CD4-positive, alpha-beta memory T cell (primary cell): ENCODE data around the gene MAP2K1. TPM values are rescaled to one million over a fixed set of nuclear protein-coding genes. Genes with fewer than 3 reads are reported as not detected.
A peak's percentile ranks its signal among the peaks of the same experiment; 100 is the strongest.

Experiments used
- CTCF ChIA-PET: fragments of 350-600 bp; sonication (Branson Sonifier 250); formaldehyde crosslinking; loops from one replicate; lab custom pipeline; 2021; ENCODE audit warnings: inconsistent platforms; ENCODE audit not compliant: partially characterized antibody; lab: Charles Lee
- POLR2A ChIA-PET: fragments of 350-600 bp; sonication (Branson Sonifier 250); formaldehyde crosslinking; loops from one replicate; lab custom pipeline; 2021; ENCODE audit not compliant: partially characterized antibody; lab: Charles Lee
- DNase-seq, 5 donors: peaks; one replicate each; pipeline versions ENCODE4 v3.0.0 to v3.0.0-alpha.2; 2020 to 2022; ENCODE audit warnings: mixed read lengths in 1 of 5
- H3K27ac ChIP-seq: one replicate; pipeline ENCODE4 v1.7.0; 2013; ENCODE audit warnings: low read depth, low read length
- H3K27me3 ChIP-seq: 2 replicates; pipeline ENCODE4 v1.7.0; 2013; ENCODE audit warnings: mild to moderate bottlenecking, low read length, moderate library complexity; ENCODE audit not compliant: insufficient read depth
- H3K36me3 ChIP-seq: 2 replicates; pipeline ENCODE4 v1.7.0; 2013; ENCODE audit warnings: mild to moderate bottlenecking, low read length, moderate library complexity; ENCODE audit not compliant: insufficient read depth
- H3K4me1 ChIP-seq: 2 replicates; pipeline ENCODE4 v1.7.0; 2013; ENCODE audit warnings: mild to moderate bottlenecking, low read length, moderate library complexity; ENCODE audit not compliant: insufficient read depth
- H3K4me3 ChIP-seq, 2 donors: one replicate each; pipeline ENCODE4 v1.7.0; 2013; ENCODE audit warnings: low read length in 2 of 2, mild to moderate bottlenecking in 1 of 2
- H3K9me3 ChIP-seq, 2 donors: one replicate each; pipeline ENCODE4 v1.7.0; 2013; ENCODE audit warnings: low read length in 2 of 2, control low read depth in 1 of 2; ENCODE audit not compliant: control insufficient read depth in 1 of 2
- H3K27ac Mint-ChIP-seq, 7 donors: one replicate each; pipeline ENCODE4 v1.8.0; 2020 to 2021; ENCODE audit warnings: mixed read lengths in 7 of 7, mild to moderate bottlenecking in 6 of 7, inconsistent platforms in 3 of 7, moderate library complexity in 3 of 7
- H3K27me3 Mint-ChIP-seq, 2 donors: one replicate each; pipeline ENCODE4 v1.8.0; 2020 to 2021; ENCODE audit warnings: mixed read lengths in 2 of 2
- H3K36me3 Mint-ChIP-seq, 2 donors: one replicate each; pipeline ENCODE4 v1.8.0; 2020 to 2021; ENCODE audit warnings: mixed read lengths in 2 of 2, inconsistent platforms in 1 of 2, mild to moderate bottlenecking in 1 of 2
- H3K4me1 Mint-ChIP-seq, 4 donors: one replicate each; pipeline ENCODE4 v1.8.0; 2020 to 2021; ENCODE audit warnings: mixed read lengths in 4 of 4, mild to moderate bottlenecking in 1 of 4
- H3K4me3 Mint-ChIP-seq, 8 donors: one replicate each; pipeline ENCODE4 v1.8.0; 2020 to 2021; ENCODE audit warnings: mixed read lengths in 8 of 8, mild to moderate bottlenecking in 7 of 8, moderate library complexity in 6 of 8, inconsistent platforms in 3 of 8
- H3K9me3 Mint-ChIP-seq, 8 donors: one replicate each; pipeline ENCODE4 v1.8.0; 2020 to 2021; ENCODE audit warnings: mixed read lengths in 8 of 8, mild to moderate bottlenecking in 5 of 8, inconsistent platforms in 3 of 8, moderate library complexity in 1 of 8
- intact Hi-C: fragments of 100-400 bp; cut with micrococcal nuclease; formaldehyde crosslinking; loops from one replicate; pipeline ENCODE4 v1.15.1; 2023
- polyA plus RNA-seq, 2 donors: library from polyadenylated mRNA; unstranded; fragments of 300-500 nt; fragmentation: Illumina TruSeq; gene quantifications; one replicate each; pipeline ENCODE4 v1.2.3, GENCODE V29; 2021
- total RNA-seq, 2 experiments: library from RNA; stranded (reverse); gene quantifications; one replicate each; pipeline ENCODE4 v1.2.3, GENCODE V29; 2021

The MAP2K1 gene
- total and polyA plus RNA-seq, 4 experiments from 2014 or later: 44.9 to 71.2 (median 54.5) TPM

- intact Hi-C loops: loop anchor here (1.0 to 10.0 kb wide), 6 partner anchors 7 to 1200 kb away; partner anchors contain the start of genes MAP2K1, MAP2K5, RNU5B-1 and SNAPC5
- H3K36me3 ChIP-seq: peaks cover 37% of the 10 kb centered on the region
These were observed 118.1 kb downstream of the MAP2K1 start, which contains the start of the genes RPL4 and ZWILCH for GRCh38 chr15:66504563-66505429. Gene RPL4 (minus strand): TSS chr15:66504855. CDS start chr15:66504790, 65 bp downstream. Gene ZWILCH (plus strand): TSS chr15:66505326. CDS start chr15:66505339, 13 bp downstream.

GRCh38 chr15:66505430-66505811, 118.7 kb downstream of the MAP2K1 start:
- intact Hi-C loops: loop anchor here (1.0 to 10.0 kb wide), 6 partner anchors 8 to 1201 kb away; partner anchors contain the start of genes MAP2K1, MAP2K5, RNU5B-1 and SNAPC5
- Histone ChIP-seq H3K9me3 (no peaks in the 10 kb centered on the region), H3K36me3 (peaks cover 31% of the 10 kb centered on the region), H3K27me3 (no peaks in the 10 kb centered on the region), H3K4me1 (peaks cover 35% of the 10 kb centered on the region), H3K4me3 (peak overlapping the region; percentile 86 to 97), H3K27ac (peak overlapping the region; percentile 89)
- Mint-ChIP-seq H3K27me3 (no peaks in the 10 kb centered on the region), H3K4me1 (peaks cover 29 to 60% (median 41%) of the 10 kb centered on the region in 4 donors), H3K36me3 (peaks cover 23 to 53% of the 10 kb centered on the region in 2 donors), H3K9me3 (peaks cover 0 to 3% (median 0%) of the 10 kb centered on the region in 8 donors), H3K4me3 (peak overlapping the region; percentile 98 to 100 (median 100)), H3K27ac (peak overlapping the region; percentile 96 to 100 (median 99))
- ChIA-PET CTCF (interaction anchor here (1.9 to 3.4 kb wide), 2 partner anchors 8 to 119 kb away, joined by 14 to 25 read pairs; partner anchors contain the start of genes MAP2K1 and SNAPC5), POLR2A (interaction anchor here (0.8 to 3.7 kb wide), 14 partner anchors 8 to 214 kb away, joined by 3 to 44 read pairs (median 5); partner anchors contain the start of genes DIS3L, MAP2K1, SNAPC5 and TIPIN)
- no peak for DNase-seq

More at GRCh38 chr15:66504563-66505429, 118.1 kb downstream of the MAP2K1 start, which contains the start of the genes RPL4 and ZWILCH:
- H3K9me3 ChIP-seq: no peaks in the 10 kb centered on the region
- H3K4me1 Mint-ChIP-seq: peaks cover 31 to 67% (median 41%) of the 10 kb centered on the region in 4 donors
- H3K27ac ChIP-seq: peak within 1 kb of the TSS; percentile 89
- H3K27ac Mint-ChIP-seq: peak within 1 kb of the TSS; percentile 96 to 100 (median 99)
- peaks cover 30 to 60% of the 10 kb centered on the region in 2 donors for H3K36me3 Mint-ChIP-seq
- H3K4me3 Mint-ChIP-seq: peak within 1 kb of the TSS; percentile 98 to 100 (median 100)
- ChIA-PET CTCF (interaction anchor here (1.3 to 3.4 kb wide), 4 partner anchors 18 to 894 kb away, joined by 3 to 25 read pairs (median 4); partner anchors contain the start of gene MAP2K1), POLR2A (interaction anchor here (0.6 to 3.7 kb wide), 17 partner anchors 8 to 1394 kb away, joined by 3 to 44 read pairs (median 5); partner anchors contain the start of genes DIS3L, MAP2K1, RAB11A and SNAPC5)
- peaks cover 0 to 3% (median 0%) of the 10 kb centered on the region in 8 donors for H3K9me3 Mint-ChIP-seq
- no peaks in the 10 kb centered on the region for H3K27me3 Mint-ChIP-seq
- H3K4me3 ChIP-seq: peak within 1 kb of the TSS; percentile 86 to 97
- peak; percentile 85 to 89 (median 88) for DNase-seq
- H3K4me1 ChIP-seq: peaks cover 35% of the 10 kb centered on the region
- no peaks in the 10 kb centered on the region for H3K27me3 ChIP-seq

GRCh38 chr15:66505818-66506217, 119.1 kb downstream of the MAP2K1 start:
- no peak for DNase-seq
- Histone ChIP-seq H3K27me3 (no peaks in the 10 kb centered on the region), H3K9me3 (no peaks in the 10 kb centered on the region), H3K27ac (peak overlapping the region; percentile 89), H3K4me1 (peaks cover 35% of the 10 kb centered on the region), H3K4me3 (peak overlapping the region; percentile 86 to 97), H3K36me3 (peaks cover 27% of the 10 kb centered on the region)
- intact Hi-C loops: loop anchor here (1.0 to 10.0 kb wide), 6 partner anchors 9 to 1201 kb away; partner anchors contain the start of genes MAP2K1, MAP2K5, RNU5B-1 and SNAPC5
- H3K4me3 Mint-ChIP-seq: peak overlapping the region; percentile 98 to 100 (median 100)
- H3K4me1 Mint-ChIP-seq: peaks cover 29 to 58% (median 41%) of the 10 kb centered on the region in 4 donors
- H3K27me3 Mint-ChIP-seq: no peaks in the 10 kb centered on the region
- CTCF ChIA-PET: interaction anchor here (1.9 to 3.4 kb wide), 2 partner anchors 8 to 119 kb away, joined by 14 to 25 read pairs; partner anchors contain the start of genes MAP2K1 and SNAPC5
- POLR2A ChIA-PET: interaction anchor here (0.8 to 3.7 kb wide), 11 partner anchors 9 to 214 kb away, joined by 3 to 44 read pairs (median 10); partner anchors contain the start of genes DIS3L, MAP2K1, SNAPC5 and TIPIN
- H3K27ac Mint-ChIP-seq: peak overlapping the region; percentile 96 to 100 (median 99)
- peaks cover 0 to 3% (median 0%) of the 10 kb centered on the region in 8 donors for H3K9me3 Mint-ChIP-seq
- peaks cover 19 to 49% of the 10 kb centered on the region in 2 donors for H3K36me3 Mint-ChIP-seq

GRCh38 chr15:66508293-66508883, 121.7 kb downstream of the MAP2K1 start:
- Histone ChIP-seq H3K27ac (no peak overlapping the region), H3K9me3 (no peaks in the 10 kb centered on the region), H3K36me3 (peaks cover 1% of the 10 kb centered on the region), H3K4me1 (peaks cover 14% of the 10 kb centered on the region), H3K4me3 (no peak overlapping the region), H3K27me3 (no peaks in the 10 kb centered on the region)
- intact Hi-C loops: loop anchor here (5.0 to 10.0 kb wide), 2 partner anchors 1034 to 1204 kb away; partner anchors contain the start of genes MAP2K5 and RNU5B-1
- no peaks in the 10 kb centered on the region for H3K27me3 Mint-ChIP-seq
- peaks cover 0 to 3% (median 0%) of the 10 kb centered on the region in 8 donors for H3K9me3 Mint-ChIP-seq
- DNase-seq: no peak
- no peak overlapping the region for H3K4me3 Mint-ChIP-seq
- H3K4me1 Mint-ChIP-seq: peaks cover 17 to 32% (median 25%) of the 10 kb centered on the region in 4 donors
- ChIA-PET CTCF (interaction anchor here (1.1 to 1.4 kb wide), 2 partner anchors 11 to 122 kb away, joined by 3 to 7 read pairs; partner anchors contain the start of genes MAP2K1 and SNAPC5), POLR2A (no interaction called here)
- peaks cover 4 to 25% of the 10 kb centered on the region in 2 donors for H3K36me3 Mint-ChIP-seq
- no peak overlapping the region for H3K27ac Mint-ChIP-seq

GRCh38 chr15:66514586-66514985, 127.9 kb downstream of the MAP2K1 start:
- H3K9me3 ChIP-seq: no peaks in the 10 kb centered on the region
- Mint-ChIP-seq H3K4me3 (no peak overlapping the region), H3K4me1 (no peaks in the 10 kb centered on the region), H3K9me3 (no peaks in the 10 kb centered on the region), H3K27me3 (no peaks in the 10 kb centered on the region), H3K36me3 (peaks cover 16 to 20% of the 10 kb centered on the region in 2 donors), H3K27ac (no peak overlapping the region)
- no peaks in the 10 kb centered on the region for H3K36me3 ChIP-seq
- ChIA-PET CTCF (no interaction called here), POLR2A (interaction anchor here (1.1 kb wide), 1 partner anchor 10 kb away, joined by 4 read pairs; the partner anchor contains the start of genes RPL4 and ZWILCH)
- H3K27ac ChIP-seq: no peak overlapping the region
- no peak overlapping the region for H3K4me3 ChIP-seq
- H3K27me3 ChIP-seq: no peaks in the 10 kb centered on the region
- intact Hi-C loops: no loop called here
- DNase-seq: no peak
- H3K4me1 ChIP-seq: no peaks in the 10 kb centered on the region

GRCh38 chr15:66515901-66516322, 129.2 kb downstream of the MAP2K1 start:
- no peaks in the 10 kb centered on the region for H3K27me3 Mint-ChIP-seq
- H3K9me3 Mint-ChIP-seq: no peaks in the 10 kb centered on the region
- intact Hi-C loops: no loop called here
- Histone ChIP-seq H3K27me3 (no peaks in the 10 kb centered on the region), H3K27ac (no peak overlapping the region), H3K4me3 (no peak overlapping the region), H3K4me1 (no peaks in the 10 kb centered on the region), H3K36me3 (no peaks in the 10 kb centered on the region), H3K9me3 (no peaks in the 10 kb centered on the region)
- no peak for DNase-seq
- H3K4me1 Mint-ChIP-seq: no peaks in the 10 kb centered on the region
- CTCF ChIA-PET: no interaction called here
- no peak overlapping the region for H3K4me3 Mint-ChIP-seq
- peak overlapping the region in 1 of 7 donors; percentile 81 for H3K27ac Mint-ChIP-seq
- POLR2A ChIA-PET: no interaction called here
- peaks cover 16 to 21% of the 10 kb centered on the region in 2 donors for H3K36me3 Mint-ChIP-seq
